Motor neuron (in vitro differentiated cells): ENCODE measurements around the gene SZT2. TPM values are rescaled to one million over a fixed set of nuclear protein-coding genes. Genes with fewer than 3 reads are reported as not detected.

Experiments
- ATAC-seq, 8 experiments: fragments of 200-7000 bp; cut with Tn5 transposase; replicated peaks in 6 of 8; 2 replicates each; pipeline ENCODE4 v1.8.0; 2021; ENCODE audit warnings: mild to moderate bottlenecking in 8 of 8, moderate library complexity in 8 of 8
- H3K27ac ChIP-seq, 2 donors: fragments of 250-450 bp; sonication (Bioruptor Pico); 2 replicates each; pipeline ENCODE4 v1.9.0; 2021; ENCODE audit warnings: antibody characterized with exemption in 2 of 2, mild to moderate bottlenecking in 2 of 2, moderate library complexity in 1 of 2
- H3K4me1 ChIP-seq, 2 donors: fragments of 250-450 bp; sonication (Bioruptor Pico); replicated peaks in 1 of 2; 2 replicates each; pipeline ENCODE4 v1.6.1; 2021; ENCODE audit warnings: antibody characterized with exemption in 2 of 2, mild to moderate bottlenecking in 2 of 2, moderate library complexity in 1 of 2
- H3K4me3 ChIP-seq, 5 donors: fragments of 250-450 bp; sonication (Bioruptor Pico); 2 replicates each; pipeline ENCODE4 v1.9.0; 2021; ENCODE audit warnings: antibody characterized with exemption in 5 of 5, mild to moderate bottlenecking in 5 of 5, moderate library complexity in 4 of 5
- WGBS, 10 experiments: fragments of 450-650 bp; shearing (Covaris generic); methylation state at CpG; one replicate each; pipeline ENCODE4 v1.0.0; 2022; 5-methylcytosine and 5-hydroxymethylcytosine counted together
- in situ Hi-C, 9 experiments: fragments of 400-800 bp; cut with MboI; loops; one replicate each; pipeline ENCODE4 v1.15.0; 2021; ENCODE audit warnings: low sequenced_read_pairs in 9 of 9, low pct_unique_long_range_greater_than_20kb in 2 of 9; ENCODE audit not compliant: unreplicated experiment in 9 of 9
- total RNA-seq, 8 experiments: library from RNA; unstranded; fragments of 300-600 nt; gene quantifications; 2 replicates each; pipeline versions ENCODE4 v1.2.3 to v1.2.4, GENCODE V29; 2022

Gene SZT2
- total RNA-seq, 8 experiments from 2014 or later = 14.3 to 73.8 (median 23.0) TPM

DNA sequence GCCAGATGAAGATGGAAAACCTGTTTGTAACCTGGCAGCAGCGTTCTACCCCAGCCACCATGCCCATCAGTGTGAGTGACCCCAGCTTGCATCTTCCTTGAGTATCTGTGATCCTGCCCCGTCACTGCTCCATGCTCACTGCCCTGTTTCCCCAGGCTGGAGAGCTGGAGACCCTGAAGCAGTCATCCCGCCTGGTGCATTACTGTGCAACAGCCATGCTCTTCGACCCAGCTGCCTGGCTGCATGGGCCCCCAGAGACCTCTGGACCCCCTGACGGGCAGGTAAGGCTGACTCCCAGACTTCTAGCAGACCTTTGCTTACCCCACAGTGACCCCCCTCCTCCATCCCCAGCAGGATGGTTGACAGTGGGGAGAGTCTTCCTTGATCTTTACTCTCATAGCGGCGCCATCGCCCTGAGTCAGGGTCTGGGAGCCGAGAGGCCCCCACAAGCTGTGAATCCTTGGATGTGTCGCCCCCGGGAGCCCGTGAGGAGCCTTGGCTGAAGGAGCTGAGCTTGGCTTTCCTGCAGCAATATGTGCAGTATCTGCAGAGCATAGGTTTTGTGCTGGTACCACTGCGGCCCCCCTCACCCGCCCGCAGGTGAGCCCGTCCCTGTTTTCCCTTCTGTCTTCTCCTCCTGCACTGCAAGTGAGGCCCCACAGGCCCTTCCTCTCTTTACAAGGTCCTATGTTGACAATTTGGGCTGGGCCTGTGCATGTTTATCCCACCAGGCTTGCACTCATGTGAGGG lies 53.7 kb downstream of the SZT2 start:
- H3K4me1 ChIP-seq = no peaks in the 10 kb centered on the region
- in situ Hi-C loops = no loop called here
- ATAC-seq = no peak
- H3K27ac ChIP-seq = no peak overlapping the region
- 90 to 100% (median 100%) methylated on average over 1 to 7 of the region's 16 CpGs; no CpG with 5 or more reads in 3 of the 10 experiments for WGBS, 10 experiments
- no peak overlapping the region for H3K4me3 ChIP-seq

DNA sequence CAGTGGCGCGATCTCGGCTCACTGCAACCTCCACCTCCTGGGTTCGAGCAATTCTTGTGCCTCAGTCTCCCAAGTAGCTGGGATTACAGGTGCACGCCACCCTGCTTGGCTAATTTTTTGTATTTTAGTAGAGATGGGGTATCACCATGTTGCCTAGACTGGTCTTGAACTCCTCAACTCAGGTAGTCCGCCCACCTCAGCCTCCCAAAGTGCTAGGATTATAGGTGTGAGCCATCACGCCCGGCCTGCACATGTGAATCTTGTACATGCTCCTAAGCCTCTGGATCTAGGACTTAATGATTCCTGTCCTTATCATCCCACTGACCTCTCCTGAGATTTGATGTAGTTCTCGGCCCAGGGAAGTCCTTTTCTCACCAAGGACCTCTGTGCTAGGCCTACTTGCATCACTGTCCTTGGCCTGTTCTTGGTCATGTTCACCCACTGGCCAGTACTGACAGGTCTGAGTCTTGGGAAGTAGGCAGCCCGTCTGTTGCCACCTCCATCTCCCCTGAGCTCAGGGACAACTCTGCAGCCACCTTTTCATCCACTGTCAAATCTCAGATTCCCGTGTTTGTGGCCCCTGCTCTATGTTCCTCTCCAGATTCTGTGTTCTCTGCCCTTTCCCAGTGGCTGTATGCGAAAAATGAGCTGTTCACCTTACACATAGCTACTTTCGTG lies 54.6 kb downstream of the SZT2 start:
- no peak for ATAC-seq
- no peak overlapping the region for H3K4me3 ChIP-seq
- 70 to 100% (median 85%) methylated on average over 1 to 11 of the region's 13 CpGs for WGBS, 10 experiments
- in situ Hi-C loops = no loop called here
- no peaks in the 10 kb centered on the region for H3K4me1 ChIP-seq
- no peak overlapping the region for H3K27ac ChIP-seq

DNA sequence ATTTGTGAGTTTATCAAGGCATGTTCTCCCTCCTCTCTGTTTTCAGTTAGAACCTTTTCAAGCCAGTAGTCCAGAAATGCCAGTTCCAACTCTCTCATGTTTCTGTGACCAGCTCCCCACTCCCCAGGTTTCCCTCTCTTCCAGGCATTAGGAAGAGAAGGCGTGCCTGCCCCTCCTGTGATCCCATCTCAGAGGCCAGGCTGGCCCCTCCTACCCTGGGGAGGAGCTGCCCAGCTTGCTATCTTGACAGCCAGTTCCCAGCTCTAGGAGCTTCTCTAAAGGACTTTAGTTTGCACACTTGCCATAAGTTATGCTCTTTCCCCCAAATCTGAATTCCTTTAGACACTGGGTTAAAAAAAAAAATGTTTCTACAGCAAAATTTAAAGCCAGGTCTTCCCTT lies 55.1 kb downstream of the SZT2 start:
- no peaks in the 10 kb centered on the region for H3K4me1 ChIP-seq
- H3K27ac ChIP-seq = no peak overlapping the region
- in situ Hi-C loops = no loop called here
- peak in 1 of 8 experiments; percentile 47 for ATAC-seq
- H3K4me3 ChIP-seq = no peak overlapping the region
- 40 to 100% (median 66%) methylated on average over 1 of the region's 1 CpG; no CpG with 5 or more reads in 4 of the 10 experiments for WGBS, 10 experiments

DNA sequence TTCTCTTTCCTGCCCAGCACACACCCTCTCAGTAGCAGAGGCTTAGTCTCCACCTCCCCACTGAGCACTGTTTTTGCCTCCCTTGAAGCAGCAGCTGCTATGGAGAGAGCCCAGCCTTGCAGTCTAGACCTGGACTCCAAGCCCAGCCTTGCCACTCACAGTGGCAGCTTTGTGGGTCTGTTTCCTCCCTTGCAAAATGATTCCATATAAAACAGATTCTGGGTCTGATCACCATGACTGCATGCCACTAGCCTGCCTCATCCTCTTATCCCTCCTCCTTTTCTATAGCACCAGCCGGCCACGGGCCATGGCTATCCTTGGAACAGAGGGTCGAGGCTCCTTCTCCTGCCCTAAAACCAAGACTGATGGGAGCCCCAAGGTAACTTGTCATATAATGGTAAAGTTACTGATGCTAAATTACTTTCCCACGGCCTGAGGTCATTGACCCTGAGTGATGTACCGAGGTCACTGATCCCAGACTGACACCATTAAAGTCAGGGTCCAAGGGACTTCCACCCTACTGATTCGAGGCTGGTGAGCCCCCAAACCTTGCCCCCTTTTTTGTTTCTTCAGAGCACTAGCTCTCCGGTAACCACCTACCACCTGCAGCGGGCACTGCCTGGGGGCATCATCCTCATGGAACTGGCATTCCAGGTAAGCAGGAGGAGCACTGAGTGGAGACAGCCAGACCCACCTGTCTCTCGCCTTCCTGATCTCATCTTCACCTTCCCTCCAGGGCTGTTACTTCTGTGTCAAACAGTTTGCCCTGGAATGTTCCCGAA lies 56.1 kb downstream of the SZT2 start:
- WGBS, 10 experiments = 75 to 100% (median 95%) methylated on average over 1 to 8 of the region's 10 CpGs; no CpG with 5 or more reads in 2 of the 10 experiments
- ATAC-seq = no peak
- Histone ChIP-seq H3K27ac (no peak overlapping the region), H3K4me3 (no peak overlapping the region), H3K4me1 (no peaks in the 10 kb centered on the region)
- in situ Hi-C loops = no loop called here

DNA sequence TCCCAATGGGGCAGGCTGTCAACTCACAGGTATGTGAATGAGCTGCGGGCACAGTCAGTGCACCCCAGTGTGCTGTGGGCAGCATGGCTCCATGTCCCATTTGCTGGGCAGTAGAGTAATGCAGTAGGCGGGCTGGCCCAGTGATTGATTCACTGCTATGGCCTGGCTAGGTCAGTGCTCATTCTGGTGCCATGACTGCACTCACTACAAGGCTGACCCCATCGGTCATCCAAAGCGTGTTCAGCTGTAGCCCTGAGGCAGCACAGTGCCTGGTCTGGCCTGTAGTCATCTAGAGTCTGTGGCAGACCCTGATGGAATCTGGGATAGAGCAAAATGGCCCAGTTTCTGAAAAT lies 56.7 kb downstream of the SZT2 start:
- 86 to 100% (median 96%) methylated on average over 1 to 4 of the region's 4 CpGs; no CpG with 5 or more reads in 4 of the 10 experiments for WGBS, 10 experiments
- no peak overlapping the region for H3K27ac ChIP-seq
- in situ Hi-C loops = no loop called here

DNA sequence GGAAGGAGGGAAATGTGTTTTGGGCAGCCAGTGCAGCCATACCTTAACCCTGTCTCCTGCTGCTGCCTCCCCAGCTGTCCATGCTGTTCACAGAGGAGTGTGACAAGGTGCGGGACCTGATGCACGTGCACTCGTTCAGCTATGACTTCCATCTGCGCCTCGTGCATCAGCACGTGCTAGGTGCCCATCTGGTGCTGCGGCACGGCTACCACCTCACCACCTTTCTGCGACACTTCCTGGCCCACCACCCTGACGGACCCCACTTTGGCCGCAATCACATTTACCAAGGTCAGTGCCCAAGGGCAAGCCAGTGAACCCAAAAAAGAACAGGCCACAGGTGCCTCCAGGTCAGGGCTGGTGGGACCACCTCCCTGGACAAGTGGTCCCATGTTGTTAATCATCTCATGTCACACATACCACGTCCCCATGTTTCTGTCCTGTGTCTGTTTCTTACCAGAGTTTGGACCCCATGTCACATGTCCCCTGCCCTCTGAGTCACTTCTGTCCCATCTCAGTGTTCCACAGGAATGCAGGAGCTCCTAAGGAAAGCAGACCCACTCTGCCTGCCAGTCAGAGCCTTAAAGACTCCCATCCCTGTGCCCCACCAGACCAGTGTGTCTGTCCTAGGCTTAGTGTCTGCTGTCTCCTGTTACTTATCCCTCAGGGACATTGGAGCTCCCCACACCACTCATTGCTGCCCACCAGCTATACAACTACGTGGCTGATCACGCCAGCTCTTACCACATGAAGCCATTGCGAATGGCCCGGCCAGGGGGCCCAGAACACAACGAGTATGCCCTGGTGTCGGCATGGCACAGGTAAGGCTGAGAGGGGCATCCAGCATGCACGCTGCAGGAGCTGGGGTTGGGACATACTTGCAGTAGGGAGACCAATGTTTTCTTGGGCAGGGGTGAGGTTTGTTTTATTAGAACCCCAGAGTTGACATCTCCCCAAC lies 57.5 kb downstream of the SZT2 start:
- Histone ChIP-seq H3K27ac (no peak overlapping the region), H3K4me1 (no peaks in the 10 kb centered on the region), H3K4me3 (no peak overlapping the region)
- ATAC-seq = no peak
- 80 to 100% (median 93%) methylated on average over 1 to 13 of the region's 19 CpGs; no CpG with 5 or more reads in 3 of the 10 experiments for WGBS, 10 experiments
- in situ Hi-C loops = no loop called here

More for the DNA sequence above, 56.7 kb downstream of the SZT2 start:
- no peak overlapping the region for H3K4me3 ChIP-seq
- no peak for ATAC-seq
- no peaks in the 10 kb centered on the region for H3K4me1 ChIP-seq

DNA sequence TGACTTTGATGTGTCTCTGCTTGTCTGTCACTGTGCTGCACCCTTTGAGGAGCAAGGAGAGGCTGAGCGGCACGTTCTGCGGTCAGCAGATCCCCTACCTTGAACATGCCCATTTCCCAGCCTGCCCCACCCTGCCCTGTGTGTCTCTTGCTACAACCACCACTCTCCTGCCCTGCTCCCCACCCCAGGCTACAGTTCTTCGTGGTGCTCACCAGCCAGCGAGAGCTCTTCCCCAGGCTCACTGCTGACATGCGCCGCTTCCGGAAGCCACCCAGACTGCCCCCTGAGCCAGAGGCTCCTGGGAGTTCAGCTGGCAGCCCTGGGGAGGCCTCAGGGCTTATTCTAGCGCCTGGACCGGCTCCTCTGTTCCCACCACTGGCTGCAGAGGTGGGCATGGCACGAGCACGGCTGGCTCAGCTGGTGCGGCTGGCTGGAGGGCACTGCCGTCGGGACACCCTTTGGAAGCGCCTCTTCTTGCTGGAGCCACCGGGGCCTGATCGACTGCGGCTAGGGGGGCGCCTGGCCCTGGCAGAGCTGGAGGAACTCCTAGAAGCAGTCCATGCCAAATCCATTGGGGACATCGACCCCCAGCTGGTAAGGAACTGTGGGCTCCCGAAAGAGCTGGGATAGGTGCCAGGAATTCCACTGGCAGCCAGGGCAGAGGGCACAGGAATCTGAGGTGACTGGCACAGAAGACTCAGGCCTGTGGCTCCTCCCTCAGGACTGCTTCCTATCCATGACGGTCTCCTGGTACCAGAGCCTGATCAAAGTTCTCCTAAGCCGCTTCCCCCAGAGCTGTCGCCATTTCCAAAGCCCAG lies 58.4 kb downstream of the SZT2 start:
- 73 to 100% (median 93%) methylated on average over 2 to 13 of the region's 25 CpGs; no CpG with 5 or more reads in 5 of the 10 experiments for WGBS, 10 experiments
- H3K27ac ChIP-seq = no peak overlapping the region
- in situ Hi-C loops = no loop called here
- H3K4me3 ChIP-seq = no peak overlapping the region
- peaks cover 0 to 3% of the 10 kb centered on the region in 2 donors for H3K4me1 ChIP-seq
- ATAC-seq = no peak

DNA sequence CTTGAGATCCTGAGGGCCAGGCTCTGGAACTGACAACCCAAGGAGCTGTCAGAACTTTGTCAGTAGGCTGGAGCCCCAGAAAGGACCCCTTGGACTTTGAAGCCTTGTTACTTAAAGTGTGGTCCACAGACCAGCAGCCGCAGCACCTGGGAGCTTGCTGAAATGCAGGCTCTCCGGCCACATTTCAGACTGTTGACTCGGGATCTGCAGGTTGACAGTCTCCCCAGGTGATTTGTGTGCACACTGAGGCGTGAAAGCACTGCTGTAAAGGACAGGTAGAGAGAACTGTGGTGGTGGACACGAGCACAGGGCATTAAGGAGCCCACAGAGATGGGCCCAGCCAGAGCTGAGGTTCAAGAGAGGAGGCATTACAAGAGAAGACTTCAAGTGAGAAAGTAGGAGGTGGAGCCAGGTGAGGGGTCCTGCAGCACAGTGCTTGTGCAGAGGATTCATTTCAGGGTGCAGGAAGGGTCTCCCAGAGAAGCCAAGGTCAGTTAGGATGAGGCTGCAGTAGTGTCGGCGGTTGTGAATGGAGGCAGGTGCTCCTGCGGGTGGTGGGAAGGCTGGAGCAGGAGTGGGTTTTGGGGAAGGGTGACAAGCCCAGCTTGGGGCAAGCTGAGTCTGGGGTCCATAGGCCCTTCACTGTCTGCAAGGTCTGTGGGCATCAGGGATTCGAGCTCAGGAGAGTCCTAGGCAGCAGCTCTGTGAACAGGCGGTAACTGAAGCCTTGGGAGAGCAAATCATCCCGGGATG lies 59.4 kb downstream of the SZT2 start:
- H3K4me1 ChIP-seq = peaks cover under 1 to 8% of the 10 kb centered on the region in 2 donors
- 79 to 100% (median 90%) methylated on average over 2 to 11 of the region's 11 CpGs; no CpG with 5 or more reads in 2 of the 10 experiments for WGBS, 10 experiments
- no peak for ATAC-seq
- in situ Hi-C loops = no loop called here
- H3K27ac ChIP-seq = no peak overlapping the region
- H3K4me3 ChIP-seq = no peak overlapping the region

DNA sequence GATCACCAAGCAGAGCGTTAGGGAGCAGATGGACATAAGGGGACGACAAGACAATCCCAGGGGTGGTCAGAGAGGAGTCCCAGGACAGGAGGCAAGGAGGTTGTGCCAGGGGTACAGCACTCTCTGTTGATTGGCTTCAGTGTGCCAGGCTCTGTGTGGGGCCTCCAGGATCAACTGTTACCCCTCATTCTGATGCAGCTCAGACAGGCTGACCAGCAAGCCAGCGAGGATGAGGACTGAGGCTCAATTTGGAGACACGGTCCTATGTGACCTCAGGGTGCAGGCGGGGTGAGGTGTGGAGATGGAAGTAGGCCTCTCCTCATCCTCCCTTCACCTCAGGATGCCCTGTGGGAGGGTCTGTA lies 60.0 kb downstream of the SZT2 start:
- WGBS, 10 experiments = 65 to 89% (median 80%) methylated on average over 1 to 5 of the region's 5 CpGs; no CpG with 5 or more reads in 3 of the 10 experiments
- ATAC-seq = no peak

DNA sequence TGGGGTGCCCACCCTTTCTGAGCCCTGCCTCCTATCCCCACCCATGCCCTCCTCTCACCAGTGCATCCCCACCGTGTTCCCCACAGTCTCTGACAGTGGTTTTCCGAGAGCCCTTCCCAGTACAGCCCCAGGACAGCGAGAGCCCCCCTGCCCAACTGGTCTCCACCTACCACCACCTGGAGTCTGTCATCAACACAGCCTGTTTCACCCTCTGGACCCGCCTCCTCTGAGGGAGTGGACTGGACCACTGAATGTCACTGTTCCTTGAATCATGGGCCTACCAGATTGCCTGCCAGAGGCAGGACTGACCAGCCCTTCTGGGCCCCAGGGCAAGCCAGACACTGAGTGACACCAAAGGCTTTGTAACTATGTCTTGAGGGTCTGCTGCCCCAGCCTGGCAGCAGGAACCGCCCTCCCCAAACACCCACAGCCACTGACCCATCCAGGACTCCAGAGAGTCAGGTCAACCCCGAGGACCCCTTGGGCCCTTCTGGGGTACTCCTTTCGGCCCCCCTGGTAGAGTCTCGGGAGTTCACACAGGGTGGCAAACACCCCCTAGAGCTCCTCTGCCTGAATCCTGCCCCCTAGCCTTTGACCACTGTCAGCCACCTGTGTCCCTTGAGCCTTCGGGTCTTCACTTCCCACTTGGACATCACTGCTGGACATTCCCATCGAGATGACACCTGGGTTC lies 60.7 kb downstream of the SZT2 start:
- WGBS, 10 experiments = 80 to 100% (median 94%) methylated on average over 1 to 7 of the region's 10 CpGs; no CpG with 5 or more reads in 3 of the 10 experiments
- ATAC-seq = no peak
- H3K27ac ChIP-seq = no peak overlapping the region
- in situ Hi-C loops = no loop called here
- H3K4me1 ChIP-seq = peaks cover 5 to 14% of the 10 kb centered on the region in 2 donors
- no peak overlapping the region for H3K4me3 ChIP-seq

More for the DNA sequence above, 60.0 kb downstream of the SZT2 start:
- Histone ChIP-seq H3K4me3 (no peak overlapping the region), H3K4me1 (peaks cover 5 to 13% of the 10 kb centered on the region in 2 donors), H3K27ac (no peak overlapping the region)
- in situ Hi-C loops = no loop called here

DNA sequence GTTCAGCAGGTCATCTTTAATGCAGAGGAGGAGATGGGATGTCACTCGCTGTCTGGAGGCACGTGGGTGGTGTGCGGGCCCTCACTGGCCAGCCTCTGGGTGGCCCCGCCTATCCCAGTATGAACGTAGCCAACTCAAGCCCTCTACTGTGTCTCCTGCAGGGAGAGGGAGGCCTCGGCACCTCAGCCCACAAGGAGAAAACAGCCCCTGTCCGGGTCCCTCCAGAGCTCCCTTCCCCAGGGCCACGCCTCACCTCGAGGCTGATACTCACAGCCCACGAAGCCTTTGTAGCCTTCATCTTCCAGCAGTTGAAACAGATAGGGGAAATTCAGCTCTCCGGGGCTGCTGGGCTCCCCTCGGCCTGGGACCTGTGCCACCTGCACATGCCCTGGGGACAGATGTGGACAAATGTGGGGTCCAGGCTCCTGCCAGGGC lies 61.5 kb downstream of the SZT2 start:
- 40 to 95% (median 91%) methylated on average over 1 to 9 of the region's 12 CpGs; no CpG with 5 or more reads in 5 of the 10 experiments for WGBS, 10 experiments
- Histone ChIP-seq H3K4me1 (peaks cover 5 to 14% of the 10 kb centered on the region in 2 donors), H3K27ac (no peak overlapping the region), H3K4me3 (no peak overlapping the region)
- no peak for ATAC-seq
- in situ Hi-C loops = no loop called here
